Measurements from ENCODE around the gene PFKFB3. TPM values are rescaled to one million over a fixed set of nuclear protein-coding genes. Genes with fewer than 3 reads are reported as not detected.

The PFKFB3 gene
- total RNA-seq (2022; extraction: Qiagen RNA extraction; ENCODE audit: low read depth), result 186 to 201 TPM (median 186 TPM) in 5 replicates

GRCh38 chr10:6202684-6203330 is at the start of gene PFKFB3:
TSS of gene PFKFB3 (plus strand) at chr10:6202932. CDS start at chr10:6203261, 329 bp downstream.

Other genes starting within 250 kb of the PFKFB3 start
- gene IL15RA, start 225.4 kb upstream of the PFKFB3 start, total RNA-seq (2022; extraction: Qiagen RNA extraction; ENCODE audit: low read depth), result 3.5 to 4.4 TPM (median 4.1 TPM) in 5 replicates
- not detected in 5 replicates for gene IL2RA, start 140.6 kb upstream of the PFKFB3 start, total RNA-seq (2022; extraction: Qiagen RNA extraction; ENCODE audit: low read depth)
- 104 to 133 TPM (median 124 TPM) in 5 replicates for gene RBM17, start 113.9 kb upstream of the PFKFB3 start, total RNA-seq (2022; extraction: Qiagen RNA extraction; ENCODE audit: low read depth)

All from A549 treated with DMSO at 1 μM for 4 hours (cell line).